Measurements from ENCODE around the gene CRISPLD2.

CRISPLD2 gene

GRCh38 chr16:84881702-84882521 is 62.1 kb downstream of the CRISPLD2 start:
- no peak for DNase-seq (ENCODE audit: low read depth in 2 of 3, low spot score in 1 of 3)

DNA sequence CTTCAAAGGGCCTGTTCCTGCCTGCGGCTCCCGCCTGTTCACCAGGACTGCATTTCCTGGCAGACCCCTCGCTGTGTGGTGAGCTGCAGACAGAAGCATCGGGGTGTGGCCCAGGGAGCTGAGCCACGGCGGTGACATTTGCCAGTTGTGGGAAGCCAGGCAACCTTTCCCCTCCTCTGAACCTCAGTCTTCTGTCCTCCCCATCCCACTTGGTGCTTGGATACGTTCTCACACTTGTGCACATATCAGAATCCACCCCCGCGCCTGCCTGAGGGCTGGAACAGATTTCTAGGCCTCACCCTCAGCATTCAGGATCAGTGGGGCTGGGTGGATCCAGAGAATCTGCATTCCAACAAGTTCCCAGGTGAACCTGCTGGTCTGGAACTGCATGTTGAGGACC is 63.5 kb downstream of the CRISPLD2 start:
- DNase-seq (ENCODE audit: low read depth in 2 of 3, low spot score in 1 of 3): no peak

DNA sequence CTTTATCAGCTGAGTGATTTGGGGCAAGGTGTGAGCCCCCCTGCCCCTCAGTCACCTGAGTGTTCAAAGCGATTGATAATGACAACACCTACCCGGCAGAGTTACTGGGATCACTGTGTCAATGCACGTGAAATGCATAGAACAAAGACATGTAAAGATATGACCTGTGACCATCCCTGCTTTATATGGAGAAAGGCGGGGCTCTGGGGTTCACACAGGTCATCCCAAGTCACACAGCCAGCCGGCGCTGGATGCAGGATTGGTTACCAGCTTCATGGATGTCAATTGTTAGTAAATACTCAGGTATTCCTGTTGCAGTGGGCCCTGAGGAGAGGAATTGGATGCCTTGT is 64.4 kb downstream of the CRISPLD2 start:
- no peak for DNase-seq (ENCODE audit: low read depth in 2 of 3, low spot score in 1 of 3)

DNA sequence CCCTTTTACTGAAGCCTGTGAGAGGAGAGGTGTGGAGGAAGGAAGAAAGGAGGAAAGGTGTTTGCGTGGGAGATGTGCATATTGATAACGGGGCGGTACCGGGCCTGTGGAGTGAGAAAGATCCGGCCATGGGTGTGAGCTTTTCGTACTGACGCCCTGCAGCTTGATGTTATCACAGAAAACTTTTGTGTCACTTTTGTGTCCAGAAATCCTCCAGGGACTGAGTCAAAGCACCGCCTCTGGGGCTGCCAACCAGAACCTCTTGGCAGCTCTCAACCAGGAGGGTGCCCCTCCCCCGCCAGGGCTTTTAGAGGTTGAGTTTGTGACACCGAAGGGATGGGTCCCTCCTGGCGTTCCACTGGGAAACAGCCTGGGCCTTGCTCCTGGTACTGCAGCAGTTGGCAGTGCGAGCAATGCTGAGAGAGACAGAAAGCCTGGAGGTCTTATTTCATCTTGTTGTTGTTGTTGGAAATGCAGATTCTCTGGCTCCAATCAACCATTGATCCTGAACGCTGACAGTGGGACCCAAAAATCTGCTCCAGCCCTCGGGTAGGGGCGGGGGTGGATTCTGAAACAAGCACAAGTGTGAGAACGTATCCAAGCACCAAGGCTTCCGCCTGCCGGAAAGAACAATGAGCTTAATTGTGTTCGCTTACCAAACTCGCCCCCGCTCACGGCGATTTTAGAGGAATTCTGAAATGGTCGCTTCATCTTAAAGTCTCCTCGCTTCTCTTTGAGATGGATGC is 65.0 kb downstream of the CRISPLD2 start:
- DNase-seq (ENCODE audit: low read depth in 2 of 3, low spot score in 1 of 3): no peak

DNA sequence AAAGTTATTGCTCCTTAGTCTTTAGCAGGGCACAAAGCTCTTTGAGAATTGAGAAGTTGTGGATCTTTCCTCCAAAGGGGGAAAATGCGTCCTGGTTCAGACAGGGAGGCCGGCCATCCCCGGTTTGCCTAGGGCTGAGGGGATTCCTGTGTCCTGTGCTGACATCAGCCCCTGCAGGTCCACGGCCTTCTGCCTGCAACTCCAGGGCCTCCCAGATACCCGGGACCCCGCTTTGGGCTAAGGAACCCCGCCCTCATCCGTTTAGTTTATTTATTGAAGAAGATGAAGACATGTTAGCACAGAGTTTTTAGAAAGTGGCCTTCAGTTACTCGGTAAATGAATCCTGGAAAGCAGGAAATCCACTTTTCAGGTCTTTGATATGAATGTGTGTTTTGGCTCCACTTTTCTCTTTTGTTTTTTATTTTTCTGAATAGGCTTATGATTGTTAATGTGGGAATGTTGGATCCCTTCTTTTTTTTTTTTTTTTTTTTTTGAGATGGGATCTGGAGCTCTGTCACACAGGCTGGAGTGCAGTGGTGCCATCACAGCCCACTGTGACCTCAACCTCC is 65.6 kb downstream of the CRISPLD2 start:
- no peak for DNase-seq (ENCODE audit: low read depth in 2 of 3, low spot score in 1 of 3)

DNA sequence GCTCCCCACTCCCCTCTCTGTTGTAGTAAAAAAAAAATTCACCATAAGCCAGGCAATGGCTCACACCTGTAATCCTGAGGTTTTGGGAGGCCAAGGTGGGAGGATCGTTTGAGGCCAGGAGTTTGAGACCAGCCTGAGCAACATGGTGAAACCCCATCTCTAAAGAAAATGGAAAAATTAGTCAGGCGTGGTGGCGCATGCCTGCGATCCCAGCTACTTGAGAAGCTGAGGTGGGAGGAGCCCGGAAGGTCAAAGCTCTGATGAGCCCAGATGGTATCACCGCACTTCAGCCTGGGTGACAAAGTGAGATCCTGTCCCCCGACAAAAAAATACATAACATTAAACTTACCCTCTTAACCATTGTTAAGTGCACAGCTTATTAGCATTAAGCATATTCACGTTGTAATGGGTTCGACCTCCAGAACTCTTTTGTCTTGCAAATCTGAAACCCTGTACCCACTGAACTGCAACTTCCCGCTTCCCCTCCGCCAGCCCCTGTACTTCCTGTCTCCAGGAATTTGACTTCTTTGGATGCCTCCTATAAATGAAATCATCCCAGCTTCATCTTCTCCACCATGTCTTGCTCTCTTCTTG is 66.8 kb downstream of the CRISPLD2 start:
- DNase-seq (ENCODE audit: low read depth in 2 of 3, low spot score in 1 of 3): no peak

DNA sequence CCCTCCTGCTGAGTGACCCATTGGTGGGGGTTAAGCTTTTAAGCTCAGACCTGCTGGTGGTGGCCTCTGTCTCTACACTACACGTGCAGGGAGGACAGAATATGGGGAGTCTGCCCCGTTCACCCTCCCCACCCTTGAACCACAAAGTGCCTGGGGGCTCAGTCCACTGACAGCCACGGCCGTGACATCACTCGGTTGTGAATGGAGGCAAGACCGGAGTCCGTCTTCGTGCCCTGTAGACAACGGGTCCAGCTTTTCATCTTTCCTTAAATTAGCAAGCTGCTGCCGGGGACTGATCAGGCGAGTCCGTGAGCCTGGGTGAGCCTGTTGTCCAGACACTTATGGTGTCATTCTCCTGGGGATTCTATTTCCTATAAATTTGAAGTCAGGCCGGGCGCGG is 67.4 kb downstream of the CRISPLD2 start:
- DNase-seq (ENCODE audit: low read depth in 2 of 3, low spot score in 1 of 3): no peak

DNA sequence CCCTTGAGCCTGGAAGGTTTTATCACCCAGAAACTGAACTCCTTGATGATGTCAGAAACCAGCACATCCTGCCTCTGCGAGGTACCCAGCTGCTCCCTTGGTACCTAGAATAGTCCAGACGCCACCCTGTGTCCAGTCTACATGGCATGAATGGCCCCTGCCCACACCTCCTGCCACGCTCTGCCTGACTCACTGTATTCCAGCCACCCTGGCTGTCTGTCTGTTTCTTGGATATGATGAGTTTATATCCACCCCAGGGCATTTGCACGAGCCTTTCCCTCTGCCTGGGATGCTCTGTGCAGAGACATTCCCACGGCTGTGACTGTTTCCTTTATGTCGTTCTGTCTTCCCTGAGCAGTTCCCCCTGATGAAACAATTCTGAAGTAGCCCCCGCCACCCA is 68.7 kb downstream of the CRISPLD2 start:
- DNase-seq (ENCODE audit: low read depth in 2 of 3, low spot score in 1 of 3): no peak

- no peak for DNase-seq (ENCODE audit: low read depth in 2 of 3, low spot score in 1 of 3)
These were observed 69.3 kb downstream of the CRISPLD2 start for GRCh38 chr16:84889066-84889465.

DNA sequence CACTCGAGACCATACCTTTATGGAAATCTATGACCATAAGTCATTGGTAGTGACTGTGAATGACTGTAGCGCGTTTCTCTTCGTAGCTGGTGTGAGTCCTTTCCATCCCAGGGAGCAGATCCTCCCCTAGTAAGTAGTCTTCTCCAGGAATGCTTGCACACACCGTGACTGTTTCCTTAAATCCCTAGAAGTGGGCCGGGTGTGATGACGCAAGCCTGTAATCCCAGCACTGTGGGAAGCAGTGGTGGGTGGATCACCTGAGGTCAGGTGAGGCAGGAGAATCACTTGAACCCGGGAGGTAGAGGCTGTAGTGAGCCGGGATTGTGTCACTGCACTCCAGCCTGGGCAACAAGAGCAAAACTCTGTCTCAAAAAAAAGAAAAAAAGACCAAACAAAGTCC is 70.6 kb downstream of the CRISPLD2 start:
- DNase-seq (ENCODE audit: low read depth in 2 of 3, low spot score in 1 of 3): no peak

GRCh38 chr16:84891149-84891795 is 71.5 kb downstream of the CRISPLD2 start:
- DNase-seq (ENCODE audit: low read depth in 2 of 3, low spot score in 1 of 3): no peak

GRCh38 chr16:84892097-84892496 is 72.3 kb downstream of the CRISPLD2 start:
- DNase-seq (ENCODE audit: low read depth in 2 of 3, low spot score in 1 of 3): no peak

DNA sequence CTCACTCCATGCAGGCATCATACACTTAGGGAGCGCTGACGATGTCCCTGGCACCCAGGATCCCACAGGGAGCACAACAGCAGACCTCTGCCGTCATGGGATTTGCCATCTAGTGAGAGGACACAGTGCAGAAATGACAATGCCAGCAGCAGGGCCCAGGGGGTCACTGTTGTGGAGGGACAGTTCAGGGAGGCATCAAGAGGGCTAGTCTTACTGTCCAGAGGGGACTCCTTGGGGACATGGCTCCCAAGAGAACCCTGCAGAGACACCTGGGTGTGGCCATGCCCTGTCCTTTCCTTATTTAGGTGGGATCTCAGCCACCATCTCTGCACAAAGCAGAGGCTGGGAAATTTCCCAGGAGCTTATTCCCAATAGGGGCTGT is 73.7 kb downstream of the CRISPLD2 start:
- no peak for DNase-seq (ENCODE audit: low read depth in 2 of 3, low spot score in 1 of 3)

DNA sequence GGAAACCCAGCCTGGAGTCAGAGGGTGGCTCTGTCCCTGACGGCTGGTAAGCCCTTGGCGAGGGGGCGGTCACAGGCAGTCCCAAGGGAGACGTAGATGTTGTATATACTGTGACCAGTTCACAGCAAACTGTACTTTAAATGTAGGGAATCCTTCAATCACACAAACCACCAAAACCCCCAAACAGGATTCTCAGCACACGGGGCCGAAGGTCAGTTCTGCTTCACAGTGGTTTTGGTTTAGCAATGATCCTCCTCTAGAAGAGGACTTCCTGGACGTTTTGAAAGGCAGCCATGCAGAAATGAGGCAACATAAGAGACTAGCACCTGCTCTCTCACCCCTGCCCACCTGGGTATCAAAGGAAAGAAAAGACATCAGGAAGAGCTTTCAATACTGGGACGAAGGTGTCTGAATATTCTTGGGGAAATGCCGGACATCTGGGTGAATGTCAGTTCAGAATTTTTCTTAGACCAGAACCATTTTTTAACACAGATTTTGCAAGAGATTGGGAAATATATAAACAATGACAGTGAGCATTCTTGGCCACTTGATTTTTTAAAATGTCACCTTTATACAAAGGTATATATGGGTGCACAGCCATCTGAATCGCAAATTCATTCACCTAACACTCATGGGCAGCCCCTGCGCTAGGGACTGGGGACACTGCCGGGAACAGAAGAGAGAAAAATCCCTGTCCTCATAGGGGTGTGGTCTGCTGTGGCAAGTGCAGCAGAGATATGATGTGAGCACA is 74.2 kb downstream of the CRISPLD2 start:
- no peak for DNase-seq (ENCODE audit: low read depth in 2 of 3, low spot score in 1 of 3)

DNA sequence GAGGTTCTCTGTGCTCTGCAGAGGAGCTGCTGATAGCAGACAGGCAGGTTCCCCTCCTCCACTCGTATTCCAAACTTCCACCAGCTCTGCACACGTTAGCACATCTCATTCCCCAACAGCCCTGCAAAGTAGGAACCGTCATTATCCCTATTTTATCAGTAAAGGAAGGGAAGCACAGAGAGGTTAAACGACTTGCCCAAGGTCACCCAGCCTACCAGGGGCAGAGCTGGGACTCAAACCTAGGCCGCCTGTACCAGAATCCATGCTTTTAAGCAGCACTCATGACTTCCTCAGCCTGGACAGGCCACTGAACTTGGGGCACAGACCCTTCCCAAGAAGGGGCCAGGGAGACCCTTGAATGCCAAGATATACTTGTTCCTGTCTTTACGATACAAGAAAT is 75.2 kb downstream of the CRISPLD2 start:
- no peak for DNase-seq (ENCODE audit: low read depth in 2 of 3, low spot score in 1 of 3)

DNA sequence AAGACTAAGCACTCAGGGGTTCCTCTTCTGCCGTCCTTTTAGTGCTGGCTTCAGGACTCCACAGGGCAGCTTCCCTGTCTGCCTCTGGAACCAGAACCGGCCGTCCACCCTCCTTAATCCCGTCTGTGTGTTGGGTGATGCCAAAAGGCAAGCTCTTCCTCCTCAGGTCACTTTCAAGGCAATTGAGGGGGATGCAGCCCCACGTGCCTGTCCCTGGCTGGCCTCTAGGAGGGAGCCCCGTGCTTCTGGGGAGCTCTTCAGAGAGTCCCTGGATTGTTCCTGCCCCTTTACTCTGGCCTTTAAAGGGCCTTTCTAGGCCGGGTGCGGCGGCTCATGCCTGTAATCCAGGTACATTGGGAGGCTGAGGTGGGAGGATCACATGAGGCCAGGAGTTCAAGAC is 77.1 kb downstream of the CRISPLD2 start:
- no peak for DNase-seq (ENCODE audit: low read depth in 2 of 3, low spot score in 1 of 3)

DNA sequence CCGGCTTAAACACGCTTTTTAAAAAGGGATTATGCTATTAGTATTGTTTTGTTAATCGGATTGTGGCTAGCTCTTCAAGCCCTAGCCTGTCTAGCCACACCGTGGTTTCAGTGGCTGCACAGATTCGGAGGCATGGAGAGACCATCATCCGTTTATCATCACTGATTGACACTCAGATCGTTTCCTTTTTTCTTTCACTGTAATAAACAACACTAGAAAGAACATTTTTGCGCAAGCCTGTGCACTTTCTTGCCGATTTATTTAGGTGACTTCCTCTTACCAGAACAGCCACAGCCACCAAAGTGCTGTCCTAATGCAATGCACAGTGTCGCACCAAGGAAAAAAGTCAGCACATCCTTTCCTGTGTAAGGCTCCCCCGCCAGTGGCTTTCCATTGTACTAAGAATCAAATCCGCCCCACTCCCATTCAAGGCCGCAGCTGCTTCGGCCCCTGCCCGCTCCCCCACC is 78.2 kb downstream of the CRISPLD2 start:
- DNase-seq (ENCODE audit: low read depth in 2 of 3, low spot score in 1 of 3): no peak

- peak in 1 of 3 donors; percentile 7 for DNase-seq (ENCODE audit: low read depth in 2 of 3, low spot score in 1 of 3)
These were observed 78.7 kb downstream of the CRISPLD2 start for GRCh38 chr16:84898447-84898846.

DNA sequence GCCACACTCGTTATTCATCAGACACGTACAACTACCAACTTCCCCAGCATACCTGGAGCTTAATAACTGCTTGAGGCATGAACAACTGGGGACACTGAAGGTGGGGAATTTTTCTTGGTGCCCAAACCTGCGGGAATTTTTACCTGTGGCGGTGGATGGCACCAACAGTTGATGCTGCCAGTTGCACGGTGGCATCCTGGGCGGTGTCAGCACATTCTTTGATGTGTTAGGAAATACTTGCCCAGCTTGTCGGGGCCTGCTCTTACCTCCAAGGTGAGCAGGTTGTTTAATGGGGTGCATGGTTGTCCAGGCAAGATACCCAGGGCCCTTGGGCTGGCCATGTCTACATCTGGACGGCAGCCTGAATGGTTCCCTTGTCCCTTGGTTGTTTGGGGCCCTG is 79.6 kb downstream of the CRISPLD2 start:
- no peak for DNase-seq (ENCODE audit: low read depth in 2 of 3, low spot score in 1 of 3)

- DNase-seq (ENCODE audit: low read depth in 2 of 3, low spot score in 1 of 3): no peak
These were observed 86.2 kb downstream of the CRISPLD2 start for GRCh38 chr16:84905965-84906460.

Measured in stimulated activated CD4-positive, alpha-beta T cell treated with anti-CD3 and anti-CD28 coated beads, Interleukin-12 subunit alpha, Interleukin-12 subunit beta, amount 100 ng/mL, for 48 hours (primary cell).